Osteoblast (primary cell): ENCODE measurements around the gene PLEKHG4. TPM values are rescaled to one million over a fixed set of nuclear protein-coding genes. Genes with fewer than 3 reads are reported as not detected.

Experiments used
- DNase-seq: peaks from one replicate; pipeline ENCODE4 v3.0.0; 2011; ENCODE audit warnings: low spot score, mixed read lengths; ENCODE audit not compliant: insufficient read length; ENCODE audit errors: missing footprints
- H2AFZ ChIP-seq: 2 replicates; pipeline ENCODE4 v1.6.0; 2011; ENCODE audit warnings: mild to moderate bottlenecking, low read length
- H3K27ac ChIP-seq: 2 replicates; pipeline ENCODE4 v1.5.1; 2011; ENCODE audit warnings: mild to moderate bottlenecking, low read depth, low read length, moderate library complexity
- H3K27me3 ChIP-seq: 2 replicates; pipeline ENCODE4 v1.6.0; 2012; ENCODE audit warnings: mild to moderate bottlenecking, control low read depth, inconsistent platforms, low read length, moderate library complexity; ENCODE audit not compliant: insufficient read depth
- H3K36me3 ChIP-seq: 2 replicates; pipeline ENCODE4 v1.5.1; 2011; ENCODE audit warnings: mild to moderate bottlenecking, low read length, control low read depth, moderate library complexity; ENCODE audit not compliant: insufficient read depth
- H3K4me1 ChIP-seq: 2 replicates; pipeline ENCODE4 v1.5.1; 2011; ENCODE audit warnings: mild to moderate bottlenecking, low read length, control low read depth, moderate library complexity; ENCODE audit not compliant: insufficient read depth
- H3K4me2 ChIP-seq: 2 replicates; pipeline ENCODE4 v1.6.0; 2011; ENCODE audit warnings: mild to moderate bottlenecking, low read length; ENCODE audit not compliant: insufficient read depth
- H3K4me3 ChIP-seq: fragments of 200-600 bp; sonication (generic); 3 replicates; pipeline ENCODE4 v1.5.1; 2012; ENCODE audit warnings: mild to moderate bottlenecking, low read length, inconsistent platforms; ENCODE audit not compliant: insufficient read depth
- H3K79me2 ChIP-seq: 2 replicates; pipeline ENCODE4 v1.6.0; 2012; ENCODE audit warnings: mild to moderate bottlenecking, low read length, control low read depth, inconsistent platforms; ENCODE audit not compliant: insufficient read depth
- H3K9me3 ChIP-seq: 2 replicates; pipeline ENCODE4 v1.5.1; 2011; ENCODE audit warnings: low read depth, low read length, control low read depth
- H4K20me1 ChIP-seq: 2 replicates; pipeline ENCODE4 v1.6.0; 2012; ENCODE audit warnings: mild to moderate bottlenecking, low read length, control low read depth; ENCODE audit not compliant: insufficient read depth
- total RNA-seq: library from RNA; depleted of rRNA; stranded (reverse); fragments of >200 nt; gene quantifications from 2 replicates; pipeline ENCODE4 v1.2.3, GENCODE V29; 2012
- TF ChIP-seq, protein P1 (sequence below): IDR thresholded peaks from 2 replicates; pipeline ENCODE4 v1.5.1; 2011; ENCODE audit warnings: mild to moderate bottlenecking, low read depth, low read length, moderate library complexity; ENCODE audit errors: extremely low read depth

The PLEKHG4 gene
- total RNA-seq, 1 donor: 41.6 TPM

GRCh38 chr16:67275321-67275720, 4.0 kb upstream of the PLEKHG4 start:
- TF ChIP-seq, protein P1, sequence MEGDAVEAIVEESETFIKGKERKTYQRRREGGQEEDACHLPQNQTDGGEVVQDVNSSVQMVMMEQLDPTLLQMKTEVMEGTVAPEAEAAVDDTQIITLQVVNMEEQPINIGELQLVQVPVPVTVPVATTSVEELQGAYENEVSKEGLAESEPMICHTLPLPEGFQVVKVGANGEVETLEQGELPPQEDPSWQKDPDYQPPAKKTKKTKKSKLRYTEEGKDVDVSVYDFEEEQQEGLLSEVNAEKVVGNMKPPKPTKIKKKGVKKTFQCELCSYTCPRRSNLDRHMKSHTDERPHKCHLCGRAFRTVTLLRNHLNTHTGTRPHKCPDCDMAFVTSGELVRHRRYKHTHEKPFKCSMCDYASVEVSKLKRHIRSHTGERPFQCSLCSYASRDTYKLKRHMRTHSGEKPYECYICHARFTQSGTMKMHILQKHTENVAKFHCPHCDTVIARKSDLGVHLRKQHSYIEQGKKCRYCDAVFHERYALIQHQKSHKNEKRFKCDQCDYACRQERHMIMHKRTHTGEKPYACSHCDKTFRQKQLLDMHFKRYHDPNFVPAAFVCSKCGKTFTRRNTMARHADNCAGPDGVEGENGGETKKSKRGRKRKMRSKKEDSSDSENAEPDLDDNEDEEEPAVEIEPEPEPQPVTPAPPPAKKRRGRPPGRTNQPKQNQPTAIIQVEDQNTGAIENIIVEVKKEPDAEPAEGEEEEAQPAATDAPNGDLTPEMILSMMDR: no peak
- Histone ChIP-seq H3K9me3 (no peaks in the 10 kb centered on the region), H3K4me3 (no peak overlapping the region), H3K36me3 (peaks cover 20% of the 10 kb centered on the region), H3K27ac (no peak overlapping the region), H4K20me1 (no peaks in the 10 kb centered on the region), H3K79me2 (peaks cover 22% of the 10 kb centered on the region), H3K4me1 (peaks cover 33% of the 10 kb centered on the region), H2AFZ (no peak overlapping the region), H3K4me2 (no peak overlapping the region), H3K27me3 (no peaks in the 10 kb centered on the region)
- no peak for DNase-seq

DNA sequence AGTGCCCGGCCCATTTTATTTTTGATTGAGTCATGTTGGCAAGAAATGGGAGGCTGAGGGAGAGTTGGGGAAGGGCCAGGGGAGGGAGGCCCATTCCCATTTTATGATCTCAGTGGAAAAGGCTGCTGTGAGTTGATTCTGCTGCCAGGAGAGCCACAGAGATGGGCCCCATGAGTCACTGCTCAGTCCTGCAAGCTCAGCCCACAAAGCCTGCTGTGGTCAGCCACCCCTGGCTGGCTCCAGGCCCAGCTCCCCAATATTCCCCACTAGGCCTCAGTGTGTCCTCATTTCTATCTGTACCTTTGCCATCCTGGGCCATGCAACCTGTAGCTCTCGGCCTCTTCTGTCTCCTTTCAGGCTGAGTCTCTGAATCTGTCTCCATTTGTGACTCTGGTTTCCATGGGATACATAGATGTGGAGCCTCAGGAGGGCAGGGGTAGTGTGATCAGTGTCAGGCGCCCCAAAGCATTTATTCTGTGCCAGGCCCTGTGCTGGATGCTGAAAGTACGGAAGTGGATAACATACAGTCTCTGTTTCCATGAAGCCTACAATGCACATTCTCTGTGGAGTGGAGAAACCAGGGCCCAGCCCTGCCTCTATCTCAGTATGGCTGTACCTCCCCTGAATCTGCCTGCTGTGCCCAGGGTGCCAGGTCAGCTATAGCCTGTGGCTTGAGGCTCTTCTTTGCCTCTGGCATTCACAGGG, 1.9 kb upstream of the PLEKHG4 start:
- Histone ChIP-seq H3K4me3 (peak overlapping the region; percentile 78), H3K27me3 (no peaks in the 10 kb centered on the region), H3K4me2 (peak overlapping the region; percentile 92), H3K79me2 (peaks cover 22% of the 10 kb centered on the region), H3K36me3 (peaks cover 22% of the 10 kb centered on the region), H4K20me1 (no peaks in the 10 kb centered on the region), H3K27ac (peak overlapping the region; percentile 94), H2AFZ (no peak overlapping the region), H3K4me1 (peaks cover 33% of the 10 kb centered on the region), H3K9me3 (no peaks in the 10 kb centered on the region)
- TF ChIP-seq, protein P1: no peak
- peak; percentile 100 for DNase-seq

GRCh38 chr16:67277999-67278772, 1.1 kb upstream of the PLEKHG4 start:
- TF ChIP-seq, protein P1: peak; percentile 19
- Histone ChIP-seq H3K4me3 (peak overlapping the region; percentile 78), H2AFZ (no peak overlapping the region)

DNA sequence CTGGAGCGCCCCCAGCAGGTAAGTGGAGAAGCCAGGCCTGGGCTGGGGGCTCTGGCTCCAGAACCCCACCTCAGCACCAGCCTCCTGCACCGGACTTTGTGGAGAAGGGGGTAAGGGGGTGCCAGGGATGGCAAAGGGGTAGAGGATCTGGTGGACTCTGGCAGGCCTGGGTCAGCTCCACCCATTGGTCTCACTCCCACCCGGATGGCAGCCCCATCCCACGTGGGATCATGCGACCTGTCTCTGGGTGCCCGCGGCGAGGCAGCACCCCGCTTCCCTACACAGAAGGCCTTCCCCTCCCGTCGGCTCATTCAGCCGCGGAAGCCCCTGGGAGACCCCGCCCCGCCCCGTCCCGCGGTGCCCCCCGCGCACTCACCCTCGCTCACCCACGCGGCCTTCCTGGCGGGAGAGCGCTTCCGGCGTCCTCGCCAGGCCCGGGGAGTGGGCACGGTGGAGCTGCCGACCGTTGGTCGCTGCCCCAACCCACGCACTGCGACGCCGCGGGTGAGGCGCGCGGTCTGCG, 498 bp upstream of the PLEKHG4 start:
- peaks cover 24% of the 10 kb centered on the region for H3K36me3 ChIP-seq
- TF ChIP-seq, protein P1: no peak
- H3K27ac ChIP-seq: peak overlapping the region; percentile 94
- H4K20me1 ChIP-seq: no peaks in the 10 kb centered on the region
- H3K27me3 ChIP-seq: no peaks in the 10 kb centered on the region
- peaks cover 39% of the 10 kb centered on the region for H3K4me1 ChIP-seq
- no peaks in the 10 kb centered on the region for H3K9me3 ChIP-seq
- H2AFZ ChIP-seq: peak overlapping the region; percentile 31
- peaks cover 22% of the 10 kb centered on the region for H3K79me2 ChIP-seq
- peak; percentile 96 for DNase-seq
- H3K4me2 ChIP-seq: peak overlapping the region; percentile 92
- H3K4me3 ChIP-seq: peak overlapping the region; percentile 78

More at GRCh38 chr16:67277999-67278772, 1.1 kb upstream of the PLEKHG4 start:
- H3K36me3 ChIP-seq: peaks cover 24% of the 10 kb centered on the region
- H3K27me3 ChIP-seq: no peaks in the 10 kb centered on the region
- peak overlapping the region; percentile 92 for H3K4me2 ChIP-seq
- no peaks in the 10 kb centered on the region for H4K20me1 ChIP-seq
- DNase-seq: peak; percentile 99
- H3K4me1 ChIP-seq: peaks cover 34% of the 10 kb centered on the region
- peaks cover 22% of the 10 kb centered on the region for H3K79me2 ChIP-seq
- no peaks in the 10 kb centered on the region for H3K9me3 ChIP-seq
- peak overlapping the region; percentile 94 for H3K27ac ChIP-seq
